Psoas muscle (tissue), 8 donors: ENCODE measurements around the gene CEMIP. TPM values are rescaled to one million over a fixed set of nuclear protein-coding genes. Genes with fewer than 3 reads are reported as not detected.

Experiments
- ATAC-seq, 4 donors: fragments of 200-7000 bp; cut with Tn5 transposase; one replicate each; pipeline ENCODE4 v1.9.1; 2020; ENCODE audit warnings: moderate library complexity in 3 of 4, mild to moderate bottlenecking in 2 of 4
- DNase-seq, 2 donors: peaks; one replicate each; pipeline ENCODE4 v3.0.0-alpha.2; 2020
- H3K27ac ChIP-seq: fragments of 200-600 bp; one replicate; pipeline ENCODE4 v1.8.0; 2022
- H3K27me3 ChIP-seq, 3 donors: fragments of 200-600 bp in 1 of 3; one replicate each; pipeline versions ENCODE4 v1.6.1 to v1.8.0; 2013 to 2022; ENCODE audit warnings: low read length in 2 of 3, mild to moderate bottlenecking in 2 of 3, moderate library complexity in 1 of 3; ENCODE audit not compliant: insufficient read depth in 3 of 3
- H3K36me3 ChIP-seq, 2 donors: fragments of 200-600 bp in 1 of 2; one replicate each; pipeline versions ENCODE4 v1.6.1 to v1.8.0; 2013 to 2022; ENCODE audit warnings: low read depth in 1 of 2, mild to moderate bottlenecking in 1 of 2, moderate library complexity in 1 of 2; ENCODE audit not compliant: insufficient read depth in 1 of 2
- H3K4me1 ChIP-seq: fragments of 200-600 bp; one replicate; pipeline ENCODE4 v1.8.0; 2022
- H3K4me3 ChIP-seq: fragments of 200-600 bp; one replicate; pipeline ENCODE4 v1.8.0; 2022; ENCODE audit warnings: mild to moderate bottlenecking
- H3K9me3 ChIP-seq: fragments of 200-600 bp; one replicate; pipeline ENCODE4 v1.8.0; 2022
- WGBS, 3 donors: extraction: QIAGEN DNeasy Blood & Tissue Kit; methylation state at CpG; one replicate each; pipeline versions ENCODE4 v1.1.6 to v1.1.7; 2013; 5-methylcytosine and 5-hydroxymethylcytosine counted together
- intact Hi-C, 2 donors: fragments of 100-400 bp; cut with DNase I; formaldehyde crosslinking; loops; one replicate each; pipeline versions ENCODE4 v1.11.0 to v1.14.2; 2022
- polyA plus RNA-seq, 3 donors: library from polyadenylated mRNA; stranded (reverse); fragments of 200-250 nt; gene quantifications; one replicate each; pipeline ENCODE4 v1.2.3, GENCODE V29; 2013
- total RNA-seq, 4 donors: library from RNA; stranded (reverse); fragmentation: NEBNext Ultra II Directional in 2 of 4; extraction: Animal tissue kit (Norgen Biotek cat#: 25700) in 2 of 4; gene quantifications; one replicate each; pipeline versions ENCODE4 v1.2.1 to v1.2.4, GENCODE V29; 2021 to 2023
- TF ChIP-seq, protein P1 (sequence below): fragments of 200-600 bp; IDR thresholded peaks from one replicate; pipeline ENCODE4 v1.8.0; 2022; ENCODE audit warnings: antibody characterized with exemption
- donor health status: healthy with polysubstance abuse.
- donor health status: DM: no; HTN: no; CAD: no; lungs with moderate emphysema.
- donor health status: Bipolar disorder and iron deficiency.
- donor health status: healthy.
- donor health status: DM: yes; HTN: yes; CAD: no.
- donor health status: DM: no; HTN: no; CAD: no.
- donor health status: DM: no; HTN: no; CAD: no.
- donor health status: DM: yes; HTN: yes; CAD: no.

Gene CEMIP
- total and polyA plus RNA-seq, 7 donors = under 0.01 to 0.96 (median 0.04) TPM

GRCh38 chr15:80890341-80891005 is 111.3 kb downstream of the CEMIP start:
- Histone ChIP-seq H3K27me3 (no peaks in the 10 kb centered on the region), H3K36me3 (no peaks in the 10 kb centered on the region), H3K9me3 (no peaks in the 10 kb centered on the region), H3K27ac (no peak overlapping the region), H3K4me3 (no peak overlapping the region), H3K4me1 (no peaks in the 10 kb centered on the region)
- DNase-seq = no peak
- WGBS, 3 donors = 87 to 93% (median 90%) methylated on average over 8 of the region's 8 CpGs
- TF ChIP-seq, protein P1, sequence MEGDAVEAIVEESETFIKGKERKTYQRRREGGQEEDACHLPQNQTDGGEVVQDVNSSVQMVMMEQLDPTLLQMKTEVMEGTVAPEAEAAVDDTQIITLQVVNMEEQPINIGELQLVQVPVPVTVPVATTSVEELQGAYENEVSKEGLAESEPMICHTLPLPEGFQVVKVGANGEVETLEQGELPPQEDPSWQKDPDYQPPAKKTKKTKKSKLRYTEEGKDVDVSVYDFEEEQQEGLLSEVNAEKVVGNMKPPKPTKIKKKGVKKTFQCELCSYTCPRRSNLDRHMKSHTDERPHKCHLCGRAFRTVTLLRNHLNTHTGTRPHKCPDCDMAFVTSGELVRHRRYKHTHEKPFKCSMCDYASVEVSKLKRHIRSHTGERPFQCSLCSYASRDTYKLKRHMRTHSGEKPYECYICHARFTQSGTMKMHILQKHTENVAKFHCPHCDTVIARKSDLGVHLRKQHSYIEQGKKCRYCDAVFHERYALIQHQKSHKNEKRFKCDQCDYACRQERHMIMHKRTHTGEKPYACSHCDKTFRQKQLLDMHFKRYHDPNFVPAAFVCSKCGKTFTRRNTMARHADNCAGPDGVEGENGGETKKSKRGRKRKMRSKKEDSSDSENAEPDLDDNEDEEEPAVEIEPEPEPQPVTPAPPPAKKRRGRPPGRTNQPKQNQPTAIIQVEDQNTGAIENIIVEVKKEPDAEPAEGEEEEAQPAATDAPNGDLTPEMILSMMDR = no peak
- ATAC-seq = no peak
- intact Hi-C loops = no loop called here

DNA sequence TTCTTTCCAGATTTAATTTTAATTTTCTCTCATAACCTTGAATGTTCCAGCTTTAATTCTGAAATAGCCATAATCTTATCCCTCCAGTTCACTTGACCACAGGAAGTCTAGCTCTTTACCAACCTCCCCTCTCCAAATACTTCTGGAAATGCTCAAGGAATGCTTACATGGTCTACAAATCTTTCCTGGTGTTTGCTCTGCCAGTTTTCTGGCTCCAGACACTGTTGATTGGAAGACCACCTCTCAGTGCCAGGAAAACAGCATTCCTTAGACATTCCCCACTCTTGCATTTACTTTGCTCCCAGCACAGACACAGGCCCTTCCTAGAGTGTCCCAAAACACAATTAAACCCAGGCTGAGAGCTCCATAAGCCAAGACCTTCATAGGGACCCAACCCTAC is 111.8 kb downstream of the CEMIP start:
- no peak for DNase-seq
- TF ChIP-seq, protein P1 = no peak
- Histone ChIP-seq H3K27ac (no peak overlapping the region), H3K4me3 (no peak overlapping the region), H3K36me3 (no peaks in the 10 kb centered on the region), H3K4me1 (no peaks in the 10 kb centered on the region), H3K9me3 (peaks cover 2% of the 10 kb centered on the region), H3K27me3 (no peaks in the 10 kb centered on the region)
- intact Hi-C loops = no loop called here
- ATAC-seq = no peak

DNA sequence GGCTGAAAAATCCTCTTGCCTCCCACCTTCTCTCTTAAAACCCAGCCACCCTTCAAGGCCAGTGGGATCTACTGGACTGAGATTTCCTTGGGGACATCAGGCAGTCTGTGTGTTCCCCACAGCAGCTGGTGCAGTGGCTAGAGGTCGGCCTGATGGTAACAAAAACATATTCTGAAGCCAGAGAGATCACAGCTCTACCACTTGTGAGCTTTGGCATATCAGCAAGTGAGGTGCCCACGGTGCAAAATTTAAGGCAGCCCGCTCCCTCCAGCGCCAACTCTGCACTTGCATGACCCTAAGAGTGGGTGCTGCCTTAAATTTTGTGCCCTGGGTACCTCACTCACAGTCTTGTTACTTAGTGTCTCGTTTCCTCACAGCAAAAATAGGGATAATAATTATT is 113.2 kb downstream of the CEMIP start:
- H3K27ac ChIP-seq = no peak overlapping the region
- 79 to 83% (median 80%) methylated on average over 5 of the region's 5 CpGs for WGBS, 3 donors
- H3K4me1 ChIP-seq = no peaks in the 10 kb centered on the region
- H3K27me3 ChIP-seq = no peaks in the 10 kb centered on the region
- no peak for DNase-seq
- H3K9me3 ChIP-seq = peaks cover 6% of the 10 kb centered on the region
- TF ChIP-seq, protein P1 = no peak
- intact Hi-C loops = no loop called here
- no peaks in the 10 kb centered on the region for H3K36me3 ChIP-seq
- no peak for ATAC-seq
- no peak overlapping the region for H3K4me3 ChIP-seq

GRCh38 chr15:80893777-80894176 is 114.6 kb downstream of the CEMIP start:
- TF ChIP-seq, protein P1 = no peak
- H3K27me3 ChIP-seq = no peaks in the 10 kb centered on the region
- peak; percentile 55 to 57 for DNase-seq
- no peak overlapping the region for H3K27ac ChIP-seq
- ATAC-seq = peak in 2 of 4 donors; percentile 46 to 54
- intact Hi-C loops = no loop called here
- WGBS, 3 donors = 37 to 67% (median 62%) methylated on average over 1 of the region's 1 CpG
- H3K4me1 ChIP-seq = no peaks in the 10 kb centered on the region
- no peaks in the 10 kb centered on the region for H3K36me3 ChIP-seq
- no peak overlapping the region for H3K4me3 ChIP-seq
- H3K9me3 ChIP-seq = peaks cover 6% of the 10 kb centered on the region

DNA sequence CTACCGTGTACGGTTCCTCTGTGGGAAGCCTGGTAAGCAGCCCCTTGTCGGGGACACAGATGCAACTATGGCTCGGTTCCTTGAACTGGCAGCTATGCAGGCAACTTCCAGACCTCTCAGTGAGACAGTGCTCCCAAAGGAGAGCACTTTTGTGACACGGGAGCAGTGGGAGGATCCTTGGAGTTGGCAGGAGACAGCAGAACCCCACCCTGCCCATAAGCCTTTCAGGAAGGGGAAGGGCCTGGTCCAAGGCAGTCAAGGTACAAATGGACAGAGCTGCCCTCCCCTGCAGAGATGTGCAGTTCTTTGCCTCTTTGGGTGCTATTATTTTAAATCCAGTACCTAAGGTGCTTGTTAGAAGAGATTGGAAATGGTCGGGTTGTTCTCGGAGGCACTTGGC is 115.9 kb downstream of the CEMIP start:
- no peak overlapping the region for H3K4me3 ChIP-seq
- H3K27me3 ChIP-seq = no peaks in the 10 kb centered on the region
- intact Hi-C loops = no loop called here
- peaks cover 6% of the 10 kb centered on the region for H3K9me3 ChIP-seq
- TF ChIP-seq, protein P1 = no peak
- DNase-seq (no peak), ATAC-seq (no peak)
- H3K27ac ChIP-seq = no peak overlapping the region
- no peaks in the 10 kb centered on the region for H3K4me1 ChIP-seq
- WGBS, 3 donors = 84 to 87% (median 85%) methylated on average over 7 of the region's 7 CpGs
- H3K36me3 ChIP-seq = no peaks in the 10 kb centered on the region
